MV-4-11 (cell line): Measurements from ENCODE around the gene TBC1D25.

Experiments used
- DNase-seq: peaks from one replicate; lab custom pipeline; 2025; lab: John Stamatoyannopoulos, UW

Gene TBC1D25

DNA sequence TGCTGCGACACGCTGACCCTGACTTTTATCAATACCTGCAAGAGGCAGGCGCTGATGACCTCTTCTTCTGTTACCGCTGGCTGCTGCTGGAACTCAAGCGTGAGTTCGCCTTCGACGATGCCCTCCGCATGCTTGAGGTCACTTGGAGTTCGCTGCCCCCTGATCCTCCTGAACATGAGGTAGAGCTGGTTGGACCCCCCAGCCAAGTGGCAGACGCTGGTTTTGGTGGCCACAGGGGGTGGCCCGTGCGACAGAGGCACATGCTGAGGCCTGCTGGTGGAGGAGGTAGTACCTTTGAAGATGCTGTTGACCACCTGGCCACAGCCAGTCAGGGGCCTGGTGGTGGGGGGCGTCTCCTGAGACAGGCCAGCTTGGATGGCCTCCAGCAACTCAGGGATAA, 20.5 kb downstream of the TBC1D25 start:
- no peak for DNase-seq

DNA sequence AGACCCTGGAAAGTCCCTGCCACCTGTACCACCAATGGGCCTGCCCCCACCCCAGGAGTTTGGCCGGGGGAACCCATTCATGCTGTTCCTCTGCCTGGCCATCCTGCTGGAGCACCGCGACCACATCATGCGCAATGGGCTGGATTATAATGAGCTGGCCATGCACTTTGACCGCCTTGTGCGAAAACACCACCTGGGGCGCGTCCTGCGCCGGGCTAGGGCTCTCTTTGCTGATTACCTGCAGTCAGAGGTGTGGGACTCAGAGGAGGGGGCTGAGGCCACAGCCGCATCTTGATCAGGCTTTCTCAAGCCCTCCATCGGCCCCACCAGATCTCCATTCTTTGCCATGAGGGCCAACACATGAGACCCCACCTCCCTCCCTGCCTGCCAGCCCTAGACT, 21.2 kb downstream of the TBC1D25 start:
- DNase-seq = no peak

DNA sequence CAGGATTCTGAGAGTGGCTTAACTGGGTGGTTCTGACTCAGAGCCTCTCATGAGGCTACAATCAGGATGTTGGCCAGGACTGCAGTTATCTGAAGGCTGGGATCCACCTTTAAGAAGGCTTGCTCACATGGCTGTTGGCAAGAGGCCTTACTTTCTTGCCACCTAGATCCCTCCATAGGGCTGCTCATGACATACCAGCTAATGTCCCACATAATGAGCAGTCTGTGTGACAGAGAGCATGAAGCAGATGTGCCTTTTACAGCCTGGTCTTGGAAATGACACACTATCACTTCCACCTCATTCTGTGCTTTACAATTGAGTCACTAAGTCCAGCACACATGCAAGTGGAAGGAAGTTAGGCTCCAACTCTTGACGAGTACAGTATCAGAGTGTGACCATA, 30.4 kb downstream of the TBC1D25 start:
- DNase-seq = peak; percentile 71

- DNase-seq = no peak
Measured at GRCh38 chrX:48573690-48574269, 34.3 kb downstream of the TBC1D25 start.

- peak; percentile 91 for DNase-seq
Measured at GRCh38 chrX:48574270-48575266, 35.1 kb downstream of the TBC1D25 start, which contains the start of gene RBM3. RBM3 (plus strand) TSS chrX:48574484; CDS start chrX:48575181, 697 bp downstream.

GRCh38 chrX:48575642-48576041, 36.1 kb downstream of the TBC1D25 start:
- DNase-seq = no peak

- no peak for DNase-seq
Measured at GRCh38 chrX:48576108-48576507, 36.6 kb downstream of the TBC1D25 start.

DNA sequence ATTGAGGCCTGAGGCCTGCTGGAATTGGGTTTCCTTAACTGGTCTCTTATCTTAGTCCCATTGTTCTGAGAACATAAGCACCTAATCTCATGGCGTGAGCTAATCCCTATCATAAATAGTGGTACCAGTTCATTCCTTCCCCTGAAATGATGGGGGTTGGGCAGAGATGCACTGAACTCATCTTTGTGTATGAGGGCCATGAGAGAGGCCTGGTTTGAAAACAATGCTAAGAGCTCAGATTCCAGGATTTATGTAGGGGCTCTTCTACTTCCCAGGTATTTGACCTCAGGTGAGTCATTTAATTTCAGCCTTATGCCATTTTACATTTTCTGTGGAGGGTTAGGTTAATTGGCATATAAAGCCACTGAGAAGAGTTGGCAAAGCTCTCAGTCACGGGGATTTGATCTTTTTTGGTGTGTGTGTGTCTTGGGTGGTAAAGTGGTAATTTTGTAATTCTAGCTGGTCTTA, 39.2 kb downstream of the TBC1D25 start:
- no peak for DNase-seq

GRCh38 chrX:48579259-48579658, 39.7 kb downstream of the TBC1D25 start:
- DNase-seq = no peak

DNA sequence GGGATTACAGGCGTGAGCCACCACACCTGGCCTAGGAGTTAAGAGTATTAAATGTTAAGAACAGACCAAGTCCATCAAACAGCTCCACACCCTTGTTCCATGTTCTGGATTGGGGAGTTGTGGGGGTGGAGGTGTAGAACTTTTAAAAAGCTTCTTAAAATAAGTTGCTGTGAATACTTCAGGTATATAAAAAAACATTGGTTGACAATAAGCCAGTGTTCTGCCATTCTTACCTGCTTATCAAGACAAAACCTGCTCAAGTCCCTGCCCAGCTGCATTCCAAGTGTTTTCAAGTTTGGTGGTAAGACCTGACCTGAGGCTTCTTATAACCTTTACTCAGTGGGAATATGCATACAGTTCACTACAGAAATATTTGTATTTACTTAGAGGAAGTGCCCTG, 41.1 kb downstream of the TBC1D25 start:
- no peak for DNase-seq

GRCh38 chrX:48584698-48585097, 45.2 kb downstream of the TBC1D25 start:
- no peak for DNase-seq

DNA sequence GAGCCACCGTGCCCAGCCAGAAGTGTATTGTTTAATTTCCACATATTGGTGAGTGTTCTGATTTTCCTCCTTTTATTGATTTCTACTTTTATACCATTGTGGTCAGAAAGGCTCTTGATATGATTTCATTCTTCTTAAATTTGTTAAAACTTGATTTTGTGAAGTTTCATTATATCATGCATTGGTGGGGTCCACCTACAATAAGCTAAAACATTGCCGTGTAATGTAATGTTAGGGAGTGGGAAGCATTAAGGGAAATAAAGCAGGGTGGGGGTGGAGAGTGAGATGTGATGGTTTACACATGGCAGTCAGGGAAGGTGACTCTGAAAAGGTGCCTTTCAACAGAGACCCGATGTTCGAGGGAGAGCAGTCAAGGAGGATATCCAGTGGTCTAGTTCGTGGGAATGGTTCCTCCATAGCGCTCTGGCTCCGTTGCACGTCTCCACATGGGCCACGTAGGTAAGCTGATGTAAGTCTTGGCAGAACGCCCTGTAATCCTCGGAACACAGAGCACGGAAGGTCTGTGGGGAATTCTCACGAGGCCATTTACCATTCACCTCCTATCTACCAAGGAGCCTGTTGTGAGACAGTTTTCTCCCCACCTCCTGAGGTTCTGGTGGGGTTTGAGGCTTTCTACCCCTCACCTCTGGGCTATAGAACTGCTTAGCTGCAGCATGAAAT, 50.1 kb downstream of the TBC1D25 start:
- no peak for DNase-seq

DNA sequence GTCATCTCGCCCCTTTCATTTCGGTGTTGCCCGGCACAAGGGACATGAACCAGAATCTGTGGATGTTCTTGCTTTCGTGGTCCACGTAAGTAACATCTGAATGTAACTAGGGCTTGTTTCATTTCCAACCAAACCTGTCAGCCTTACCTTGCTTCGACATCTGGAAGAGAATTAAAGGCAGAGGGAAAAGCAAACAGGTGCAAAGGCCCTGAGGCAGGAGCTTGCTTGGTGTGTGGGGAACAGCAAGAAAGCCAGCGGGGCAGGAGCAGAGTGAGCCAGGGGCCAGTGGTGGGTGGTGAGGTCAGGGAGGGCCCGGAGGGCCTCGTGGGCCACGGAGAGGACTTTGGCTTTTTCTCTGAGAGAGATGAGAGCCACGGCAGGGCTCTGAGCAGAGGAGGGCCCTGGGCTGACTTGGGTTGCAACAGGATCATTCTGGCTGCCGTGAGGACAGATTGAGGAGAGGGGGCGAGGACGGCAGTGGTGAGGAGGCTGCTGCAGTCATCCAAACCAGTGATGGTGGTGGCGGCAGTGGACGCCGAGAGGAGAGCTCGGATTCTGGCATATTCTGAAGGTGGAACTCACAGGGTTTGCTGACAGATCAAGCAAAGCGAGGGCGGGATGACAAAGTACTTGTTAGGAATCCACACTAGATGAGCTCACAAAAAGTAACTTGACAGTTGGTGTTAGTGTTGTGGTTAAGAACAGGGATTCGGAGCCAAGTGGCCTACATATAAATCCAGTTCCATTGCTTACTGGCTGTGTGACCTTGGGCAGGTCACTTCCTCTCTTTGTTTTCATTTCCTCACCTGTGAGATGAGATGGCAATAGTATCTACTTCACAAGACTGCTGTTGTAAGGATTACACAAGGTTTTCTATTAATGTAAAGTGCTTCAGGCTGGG, 50.9 kb downstream of the TBC1D25 start:
- peak; percentile 8 for DNase-seq

DNA sequence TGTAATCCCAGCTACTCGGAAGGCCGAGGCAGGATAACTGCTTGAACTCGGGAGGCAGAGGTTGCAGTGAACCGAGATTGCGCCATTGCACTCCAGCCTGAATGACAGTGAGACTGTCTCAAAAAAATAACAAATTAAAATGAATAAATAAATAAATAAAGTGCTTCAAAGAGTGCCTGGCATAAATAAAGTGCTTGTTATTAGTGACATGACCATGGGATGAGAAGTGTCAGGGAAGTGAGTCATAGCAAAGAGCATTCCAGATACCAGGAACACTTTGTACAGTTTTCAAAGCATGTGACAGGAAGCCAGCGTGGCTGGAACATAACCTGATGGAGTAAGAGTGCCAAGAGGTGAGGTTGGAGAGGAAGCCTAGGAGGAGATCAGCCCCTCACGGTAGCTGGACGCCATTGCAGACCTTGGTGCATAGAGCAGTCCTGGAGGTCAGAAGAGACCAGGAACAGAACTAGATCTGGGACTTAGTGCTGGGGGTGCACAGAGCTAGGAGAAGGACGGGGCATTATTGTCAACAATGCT, 51.8 kb downstream of the TBC1D25 start:
- no peak for DNase-seq

- no peak for DNase-seq
Measured at GRCh38 chrX:48592971-48593370, 53.5 kb downstream of the TBC1D25 start.

DNA sequence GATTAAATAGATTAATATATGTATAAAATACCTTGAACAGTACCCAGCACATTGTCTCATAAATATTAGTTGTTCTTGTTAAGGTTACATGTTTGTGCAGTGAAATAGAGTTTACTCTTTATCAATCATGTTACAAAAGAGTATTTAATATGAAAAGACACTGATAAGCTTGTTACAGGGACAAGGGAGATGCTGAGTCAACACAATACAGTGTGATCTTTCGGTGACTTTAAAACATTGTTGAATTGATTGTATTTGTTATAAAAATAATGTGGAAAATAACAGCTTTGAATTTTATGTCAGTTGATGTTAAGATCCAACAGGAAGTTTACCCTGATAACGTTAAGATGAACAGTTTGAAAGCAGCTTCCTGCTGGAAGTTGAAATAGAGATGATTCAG, 56.4 kb downstream of the TBC1D25 start:
- DNase-seq = no peak

GRCh38 chrX:48597353-48598264, 58.1 kb downstream of the TBC1D25 start, which contains the start of gene WDR13:
WDR13 (plus strand) TSS chrX:48597492; CDS start chrX:48597997, 505 bp downstream.
- peak; percentile 86 for DNase-seq

GRCh38 chrX:48598614-48599013, 59.1 kb downstream of the TBC1D25 start:
- no peak for DNase-seq

- no peak for DNase-seq
Measured at GRCh38 chrX:48599341-48599740, 59.8 kb downstream of the TBC1D25 start.

GRCh38 chrX:48600226-48600625, 60.7 kb downstream of the TBC1D25 start:
- no peak for DNase-seq
